COLO668 (cell line): ENCODE data around the gene APOBEC3C.
"Not testable (repeated sequence)": the region's sequence is repeated elsewhere in the genome, so short reads cannot be mapped to it uniquely, and the experiment has no call there.

ENCODE experiments used
- DNase-seq: peaks from one replicate; lab custom pipeline; 2025; ENCODE audit not compliant: unreplicated experiment; lab: John Stamatoyannopoulos, UW

APOBEC3C gene

GRCh38 chr22:39013942-39014722 lies at the start of gene APOBEC3C:
TSS of gene APOBEC3C (plus strand) at chr22:39014257. CDS start at chr22:39014363, 106 bp downstream.
- no peak for DNase-seq

- no peak for DNase-seq
Observed at GRCh38 chr22:38964306-38964705, 49.8 kb upstream of the APOBEC3C start.

GRCh38 chr22:38964989-38965388 lies 49.1 kb upstream of the APOBEC3C start:
- DNase-seq: peak; percentile 7

GRCh38 chr22:38965614-38966379 lies 48.3 kb upstream of the APOBEC3C start:
- no peak for DNase-seq

- no peak for DNase-seq
Observed at GRCh38 chr22:38966380-38966702, 47.7 kb upstream of the APOBEC3C start.

- DNase-seq: no peak
Observed at GRCh38 chr22:38966942-38967341, 47.1 kb upstream of the APOBEC3C start.

GRCh38 chr22:38967451-38968450 lies 46.3 kb upstream of the APOBEC3C start:
- no peak for DNase-seq

- DNase-seq: no peak
Observed at GRCh38 chr22:38968801-38969200, 45.3 kb upstream of the APOBEC3C start.

- no peak for DNase-seq
Observed at GRCh38 chr22:38970551-38970950, 43.5 kb upstream of the APOBEC3C start.

GRCh38 chr22:38971202-38971601 lies 42.9 kb upstream of the APOBEC3C start:
- DNase-seq: no peak

GRCh38 chr22:38971791-38972190 lies 42.3 kb upstream of the APOBEC3C start:
- DNase-seq: no peak

- no peak for DNase-seq
Observed at GRCh38 chr22:38972558-38972957, 41.5 kb upstream of the APOBEC3C start.

GRCh38 chr22:38973289-38974169 lies 40.5 kb upstream of the APOBEC3C start:
- peak; percentile 49 for DNase-seq

GRCh38 chr22:38974170-38974825 lies 39.8 kb upstream of the APOBEC3C start:
- DNase-seq: no peak

- DNase-seq: no peak
Observed at GRCh38 chr22:38974826-38975175, 39.3 kb upstream of the APOBEC3C start.

GRCh38 chr22:38977289-38977688 lies 36.8 kb upstream of the APOBEC3C start:
- DNase-seq: not testable (repeated sequence)

- DNase-seq: not testable (repeated sequence)
Observed at GRCh38 chr22:38980587-38980986, 33.5 kb upstream of the APOBEC3C start.

- peak; percentile 9 for DNase-seq
Observed at GRCh38 chr22:38981005-38981991, 32.8 kb upstream of the APOBEC3C start.
